Loucy (cell line): ENCODE measurements around the gene GAPDH.

ENCODE experiments used
- H2AFZ ChIP-seq: fragments of 200-600 bp; sonication (generic); 2 replicates; pipeline ENCODE4 v1.6.0; 2016; ENCODE audit warnings: antibody characterized with exemption, mild to moderate bottlenecking, low read length, moderate library complexity
- H3F3A ChIP-seq: fragments of 200-600 bp; 2 replicates; pipeline ENCODE4 v1.6.0; 2016; ENCODE audit warnings: antibody characterized with exemption, low read depth, mild to moderate bottlenecking
- H3K27me3 ChIP-seq: fragments of 200-600 bp; sonication (generic); 2 replicates; pipeline ENCODE4 v1.6.1; 2014; ENCODE audit warnings: low read length, mild to moderate bottlenecking; ENCODE audit not compliant: insufficient read depth, poor library complexity, severe bottlenecking
- H3K36me3 ChIP-seq: fragments of 200-600 bp; sonication (generic); 2 replicates; pipeline ENCODE4 v1.6.1; 2016; ENCODE audit warnings: low read length; ENCODE audit not compliant: insufficient read depth
- H3K4me1 ChIP-seq: fragments of 200-600 bp; sonication (generic); 2 replicates; pipeline ENCODE4 v1.5.1; 2014; ENCODE audit warnings: low read length, mild to moderate bottlenecking; ENCODE audit not compliant: insufficient read depth, poor library complexity, severe bottlenecking
- H3K4me2 ChIP-seq: fragments of 200-600 bp; sonication (generic); 2 replicates; pipeline ENCODE4 v1.6.0; 2014; ENCODE audit warnings: antibody characterized with exemption, low read length, low read depth, mild to moderate bottlenecking; ENCODE audit not compliant: poor library complexity, severe bottlenecking
- H3K4me3 ChIP-seq: fragments of 200-600 bp; sonication (generic); 2 replicates; pipeline ENCODE4 v1.5.1; 2014; ENCODE audit warnings: low read length, mild to moderate bottlenecking, mixed read lengths; ENCODE audit not compliant: poor library complexity, severe bottlenecking
- H3K79me2 ChIP-seq: fragments of 200-600 bp; sonication (generic); 2 replicates; pipeline ENCODE4 v1.6.1; 2014; ENCODE audit warnings: low read length; ENCODE audit not compliant: insufficient read depth
- H3K9ac ChIP-seq: fragments of 200-600 bp; sonication (generic); 2 replicates; pipeline ENCODE4 v1.6.0; 2014; ENCODE audit warnings: mild to moderate bottlenecking, low read depth, low read length, moderate library complexity; ENCODE audit not compliant: poor library complexity, severe bottlenecking
- H3K9me2 ChIP-seq: fragments of 200-600 bp; sonication (generic); replicated peaks from 2 replicates; pipeline ENCODE4 v1.6.1; 2016; ENCODE audit warnings: low read depth, low read length, mixed read lengths
- H3K9me3 ChIP-seq: fragments of 200-600 bp; sonication (generic); 2 replicates; pipeline ENCODE4 v1.6.1; 2014; ENCODE audit warnings: mild to moderate bottlenecking, antibody characterized with exemption, low read length, low read depth; ENCODE audit not compliant: insufficient read depth
- H4K20me1 ChIP-seq: fragments of 200-600 bp; sonication (generic); 2 replicates; pipeline ENCODE4 v1.6.0; 2014; ENCODE audit warnings: antibody characterized with exemption, low read length, mild to moderate bottlenecking; ENCODE audit not compliant: insufficient read depth, poor library complexity, severe bottlenecking
- CTCF ChIP-seq: fragments of 200-600 bp; sonication (generic); conservative IDR thresholded peaks from 2 replicates; pipeline ENCODE4 v1.5.1; 2014; ENCODE audit warnings: mild to moderate bottlenecking, antibody characterized with exemption, low read length
- EZH2phosphoT487 ChIP-seq: fragments of 200-600 bp; IDR thresholded peaks from 2 replicates; pipeline ENCODE4 v1.6.1; 2018; ENCODE audit warnings: antibody characterized with exemption, mild to moderate bottlenecking, moderate library complexity, borderline replicate concordance

The GAPDH gene

GRCh38 chr12:6540181-6540877 lies 6.0 kb downstream of the GAPDH start:
- peaks cover 20% of the 10 kb centered on the region for H3K4me1 ChIP-seq
- no peak overlapping the region for H3K4me3 ChIP-seq
- peaks cover 31% of the 10 kb centered on the region for H3K79me2 ChIP-seq
- peaks cover 4% of the 10 kb centered on the region for H3K27me3 ChIP-seq
- peaks cover 35% of the 10 kb centered on the region for H4K20me1 ChIP-seq
- H3K9me3 ChIP-seq = no peaks in the 10 kb centered on the region
- no peaks in the 10 kb centered on the region for H3K9me2 ChIP-seq
- H3K9ac ChIP-seq = no peak overlapping the region
- no peak overlapping the region for H2AFZ ChIP-seq
- peaks cover 50% of the 10 kb centered on the region for H3K36me3 ChIP-seq
- H3K4me2 ChIP-seq = no peak overlapping the region
- H3F3A ChIP-seq = peaks cover 21% of the 10 kb centered on the region; the same call in 1 of the 2 replicates
- no peak for TF ChIP-seq CTCF
- no peak for TF ChIP-seq EZH2phosphoT487

DNA sequence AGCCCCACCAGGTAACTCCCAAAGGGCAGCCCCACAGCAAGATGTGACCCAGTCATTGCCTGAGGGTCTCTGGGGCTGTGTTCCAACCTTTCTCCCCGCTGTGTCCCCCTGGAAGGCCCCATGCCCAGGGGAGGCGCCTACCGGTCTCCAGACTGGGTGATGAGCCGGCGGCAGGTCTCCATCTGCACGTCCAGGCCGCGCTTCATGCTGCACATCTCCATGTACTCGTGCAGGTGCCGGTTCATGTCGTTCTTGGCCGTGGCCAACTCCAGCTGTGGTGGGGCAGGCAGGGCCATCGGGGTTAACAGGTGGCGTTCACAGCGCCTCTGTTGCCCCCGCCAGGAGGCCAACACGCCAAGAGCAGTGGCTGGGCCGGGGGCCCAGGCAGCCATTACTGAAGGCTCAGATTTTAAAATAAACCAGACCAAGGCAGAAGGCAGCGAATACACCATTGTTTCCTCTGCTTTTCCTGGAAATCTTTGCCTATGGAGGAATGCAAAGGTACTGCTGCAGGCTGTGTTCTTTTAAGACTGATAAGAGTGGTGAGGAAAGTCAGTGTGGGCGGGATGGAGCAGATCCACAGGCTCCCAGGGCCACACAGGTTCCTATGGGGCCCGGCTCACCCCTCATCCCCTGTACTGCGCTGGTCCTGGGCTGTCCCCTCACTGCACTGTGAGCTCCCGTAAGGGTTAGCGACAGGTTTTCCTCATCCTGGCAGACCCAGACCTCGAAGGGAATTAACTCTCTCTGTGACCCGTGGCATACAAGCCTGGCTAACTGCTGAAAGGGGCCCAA lies 7.3 kb downstream of the GAPDH start:
- Histone ChIP-seq H3K36me3 (peaks cover 46% of the 10 kb centered on the region; the same call in 1 of the 2 replicates), H3K79me2 (peaks cover 19% of the 10 kb centered on the region), H3K4me1 (peaks cover 10% of the 10 kb centered on the region), H3K27me3 (no peaks in the 10 kb centered on the region), H4K20me1 (peaks cover 23% of the 10 kb centered on the region), H3F3A (peaks cover 20% of the 10 kb centered on the region; the same call in 1 of the 2 replicates), H2AFZ (no peak overlapping the region), H3K4me3 (no peak overlapping the region), H3K9ac (no peak overlapping the region), H3K9me2 (no peaks in the 10 kb centered on the region), H3K9me3 (no peaks in the 10 kb centered on the region), H3K4me2 (no peak overlapping the region)
- no peak for TF ChIP-seq EZH2phosphoT487
- TF ChIP-seq CTCF = no peak

DNA sequence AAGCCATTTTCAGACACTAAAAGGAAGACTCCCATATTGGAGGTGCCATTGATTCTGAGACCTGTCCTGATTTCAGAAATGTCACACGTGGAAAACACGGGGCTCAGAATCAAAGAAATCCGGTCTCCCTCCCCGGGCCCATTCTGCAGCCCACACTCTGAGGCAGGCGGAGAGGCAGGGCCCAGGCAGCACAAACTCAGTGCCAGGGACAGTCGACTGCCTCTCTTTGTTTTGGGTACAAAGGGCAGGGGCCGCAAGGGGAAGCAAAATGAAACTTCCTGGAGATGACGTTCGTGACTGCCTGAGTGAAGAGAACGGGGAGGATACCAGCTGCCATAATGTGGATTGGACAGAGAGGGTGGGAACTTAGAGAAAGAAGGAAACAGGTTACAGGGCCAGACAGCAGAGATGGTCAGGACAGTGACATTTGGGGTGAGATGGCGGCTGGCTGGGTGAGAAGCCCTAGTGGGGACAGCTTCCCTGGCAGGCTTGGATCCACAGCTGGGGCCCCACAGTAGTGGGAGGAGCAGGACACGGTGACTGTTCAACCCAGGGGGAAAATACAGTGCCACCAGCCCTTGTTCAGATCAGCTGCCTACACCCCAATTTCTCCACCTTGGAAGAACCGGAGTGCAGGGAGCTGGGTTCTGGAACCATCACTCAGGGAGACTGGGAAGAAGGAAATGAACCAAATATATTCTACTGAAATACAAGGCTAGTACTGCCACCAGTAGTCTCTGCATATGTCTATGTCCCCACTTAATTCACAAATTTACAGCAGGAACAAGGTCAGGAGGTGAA lies 8.1 kb downstream of the GAPDH start:
- no peak for TF ChIP-seq EZH2phosphoT487
- no peak for TF ChIP-seq CTCF
- Histone ChIP-seq H3F3A (peaks cover 16% of the 10 kb centered on the region; the same call in 1 of the 2 replicates), H3K9me3 (no peaks in the 10 kb centered on the region), H3K79me2 (peaks cover 10% of the 10 kb centered on the region), H3K9me2 (no peaks in the 10 kb centered on the region), H3K4me1 (peaks cover 1% of the 10 kb centered on the region), H3K9ac (no peak overlapping the region), H3K4me2 (no peak overlapping the region), H2AFZ (no peak overlapping the region), H3K36me3 (peaks cover 46% of the 10 kb centered on the region; the same call in 1 of the 2 replicates), H3K27me3 (no peaks in the 10 kb centered on the region), H4K20me1 (peaks cover 14% of the 10 kb centered on the region), H3K4me3 (no peak overlapping the region)
